ENCODE data around the gene FNDC7.

Gene FNDC7

DNA sequence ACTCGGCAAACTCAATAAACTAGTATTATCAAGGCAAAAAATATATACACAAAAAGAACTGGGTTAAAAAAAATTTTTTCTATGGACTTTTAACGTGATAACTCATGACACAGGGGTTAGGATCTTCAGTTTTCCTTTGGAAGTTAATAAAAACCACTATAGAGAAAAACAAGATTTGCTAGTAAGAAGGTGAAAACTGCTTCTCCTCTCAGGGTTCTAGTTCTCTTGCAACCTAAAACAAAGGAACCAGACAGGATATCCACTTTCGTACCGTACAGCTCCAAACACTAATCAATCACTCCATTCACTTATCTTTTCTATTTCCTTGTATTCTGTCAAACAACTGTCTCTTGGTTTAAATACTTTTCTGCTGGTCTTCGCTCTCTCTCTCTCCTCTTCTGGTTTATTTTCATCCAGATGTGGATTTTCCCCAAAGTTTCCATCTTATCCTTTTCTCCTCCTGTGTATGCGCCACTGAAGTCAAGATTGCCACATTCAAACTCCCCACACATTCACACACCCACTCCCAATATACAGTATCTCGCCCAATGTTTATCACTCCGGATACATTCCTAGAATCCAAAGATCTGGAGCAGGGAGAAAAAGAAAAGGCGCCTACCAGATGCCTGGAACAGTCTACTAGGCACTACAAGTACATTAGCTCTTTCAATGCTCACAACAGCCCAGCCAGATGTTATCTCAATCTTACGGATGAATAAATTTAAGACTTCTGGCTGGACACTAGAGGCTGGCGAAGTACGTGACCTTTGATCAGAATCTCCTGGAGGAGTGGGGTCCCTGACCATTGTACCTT is 21.4 kb upstream of the FNDC7 start:
- H3K27me3 ChIP-seq (ENCODE audit: insufficient read depth, poor library complexity, severe bottlenecking): no peaks in the 10 kb centered on the region
- H3K4me3 ChIP-seq (replicated peaks; ENCODE audit: insufficient read depth, low read length): peak overlapping the region; percentile 88
- DNase-seq (ENCODE audit: low read depth in 1 of 2, low spot score in 1 of 2): no peak
- TF ChIP-seq CTCF (IDR thresholded peaks at IDR 0.05; ENCODE audit: insufficient read depth, low read length): no peak
- TF ChIP-seq, protein P1, sequence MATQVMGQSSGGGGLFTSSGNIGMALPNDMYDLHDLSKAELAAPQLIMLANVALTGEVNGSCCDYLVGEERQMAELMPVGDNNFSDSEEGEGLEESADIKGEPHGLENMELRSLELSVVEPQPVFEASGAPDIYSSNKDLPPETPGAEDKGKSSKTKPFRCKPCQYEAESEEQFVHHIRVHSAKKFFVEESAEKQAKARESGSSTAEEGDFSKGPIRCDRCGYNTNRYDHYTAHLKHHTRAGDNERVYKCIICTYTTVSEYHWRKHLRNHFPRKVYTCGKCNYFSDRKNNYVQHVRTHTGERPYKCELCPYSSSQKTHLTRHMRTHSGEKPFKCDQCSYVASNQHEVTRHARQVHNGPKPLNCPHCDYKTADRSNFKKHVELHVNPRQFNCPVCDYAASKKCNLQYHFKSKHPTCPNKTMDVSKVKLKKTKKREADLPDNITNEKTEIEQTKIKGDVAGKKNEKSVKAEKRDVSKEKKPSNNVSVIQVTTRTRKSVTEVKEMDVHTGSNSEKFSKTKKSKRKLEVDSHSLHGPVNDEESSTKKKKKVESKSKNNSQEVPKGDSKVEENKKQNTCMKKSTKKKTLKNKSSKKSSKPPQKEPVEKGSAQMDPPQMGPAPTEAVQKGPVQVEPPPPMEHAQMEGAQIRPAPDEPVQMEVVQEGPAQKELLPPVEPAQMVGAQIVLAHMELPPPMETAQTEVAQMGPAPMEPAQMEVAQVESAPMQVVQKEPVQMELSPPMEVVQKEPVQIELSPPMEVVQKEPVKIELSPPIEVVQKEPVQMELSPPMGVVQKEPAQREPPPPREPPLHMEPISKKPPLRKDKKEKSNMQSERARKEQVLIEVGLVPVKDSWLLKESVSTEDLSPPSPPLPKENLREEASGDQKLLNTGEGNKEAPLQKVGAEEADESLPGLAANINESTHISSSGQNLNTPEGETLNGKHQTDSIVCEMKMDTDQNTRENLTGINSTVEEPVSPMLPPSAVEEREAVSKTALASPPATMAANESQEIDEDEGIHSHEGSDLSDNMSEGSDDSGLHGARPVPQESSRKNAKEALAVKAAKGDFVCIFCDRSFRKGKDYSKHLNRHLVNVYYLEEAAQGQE (IDR thresholded peaks at IDR 0.05; ENCODE audit: insufficient replicate concordance, low read depth): no peak
- TF ChIP-seq SPI1 (IDR thresholded peaks at IDR 0.05; ENCODE audit: borderline replicate concordance, low read depth): no peak
- TF ChIP-seq GABPA (IDR thresholded peaks at IDR 0.05; ENCODE audit: low read depth): no peak
- TF ChIP-seq POLR2AphosphoS5 (IDR thresholded peaks at IDR 0.05; ENCODE audit: low read depth): no peak
- H3K27ac ChIP-seq (replicated peaks): peak overlapping the region; percentile 96

- H3K4me3 ChIP-seq (replicated peaks; ENCODE audit: insufficient read depth, low read length): peak within 1 kb of the TSS; percentile 88
- no peaks in the 10 kb centered on the region for H3K27me3 ChIP-seq (ENCODE audit: insufficient read depth, poor library complexity, severe bottlenecking)
- peak within 1 kb of the TSS; percentile 96 for H3K27ac ChIP-seq (replicated peaks)
- peak; percentile 94 for TF ChIP-seq POLR2AphosphoS5 (IDR thresholded peaks at IDR 0.05; ENCODE audit: low read depth)
- TF ChIP-seq GABPA (IDR thresholded peaks at IDR 0.05; ENCODE audit: low read depth): peak; percentile 76
- no peak for TF ChIP-seq SPI1 (IDR thresholded peaks at IDR 0.05; ENCODE audit: borderline replicate concordance, low read depth)
- no peak for TF ChIP-seq CTCF (IDR thresholded peaks at IDR 0.05; ENCODE audit: insufficient read depth, low read length)
- TF ChIP-seq, protein P1 (IDR thresholded peaks at IDR 0.05; ENCODE audit: insufficient replicate concordance, low read depth): peak; percentile 64
- DNase-seq (ENCODE audit: low read depth in 1 of 2, low spot score in 1 of 2): peak; percentile 83 to 95
These were observed 20.6 kb upstream of the FNDC7 start, which contains the start of gene PRPF38B for GRCh38 chr1:108691942-108692723. TSS of gene PRPF38B (plus strand) at chr1:108692310. CDS start at chr1:108692592, 282 bp downstream.

DNA sequence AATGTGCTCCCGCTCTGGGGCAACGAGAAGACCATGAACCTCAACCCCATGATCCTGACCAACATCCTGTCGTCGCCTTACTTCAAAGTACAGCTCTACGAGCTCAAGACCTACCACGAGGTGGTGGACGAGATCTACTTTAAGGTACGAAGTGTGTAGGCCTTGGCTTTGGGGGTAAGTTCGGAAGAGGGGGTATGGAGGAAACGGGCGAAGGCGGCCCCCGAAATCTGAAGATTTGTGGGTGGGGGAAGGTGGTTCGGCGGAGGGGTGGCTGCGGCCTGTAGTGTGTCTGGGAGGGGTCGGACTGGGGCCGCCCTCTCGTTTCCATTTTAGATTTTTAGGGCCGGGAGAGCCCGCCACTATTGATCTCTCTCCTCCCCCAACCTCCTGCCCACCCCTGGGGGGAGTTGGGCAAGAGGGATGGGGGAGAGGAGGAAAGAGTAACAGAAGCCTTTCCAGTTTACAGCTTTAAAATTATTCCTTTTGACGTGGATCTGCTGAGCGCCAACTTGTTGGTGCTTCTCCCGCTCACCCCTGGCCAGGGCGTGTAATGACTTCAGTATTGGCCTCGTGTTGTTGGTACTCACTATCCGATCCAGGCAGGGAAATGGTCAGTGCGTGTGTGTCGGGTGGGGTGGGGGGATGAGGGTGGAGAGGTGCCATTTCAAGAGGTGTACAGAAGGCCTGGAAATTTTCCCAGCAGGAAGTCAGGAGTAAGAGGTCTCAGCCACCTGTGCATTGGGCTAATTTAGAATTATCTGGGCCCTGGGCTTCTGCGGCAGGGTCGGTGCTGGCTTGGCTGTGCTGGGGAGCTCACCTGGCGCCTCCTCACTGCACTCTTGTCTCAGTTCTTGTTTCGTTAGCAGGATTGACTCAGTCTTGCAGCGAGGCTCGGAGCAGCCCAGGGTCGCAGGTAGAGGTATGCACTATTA is 19.7 kb upstream of the FNDC7 start:
- H3K4me3 ChIP-seq (replicated peaks; ENCODE audit: insufficient read depth, low read length): peak overlapping the region; percentile 88
- H3K27ac ChIP-seq (replicated peaks): peak overlapping the region; percentile 96
- TF ChIP-seq GABPA (IDR thresholded peaks at IDR 0.05; ENCODE audit: low read depth) (no peak), SPI1 (IDR thresholded peaks at IDR 0.05; ENCODE audit: borderline replicate concordance, low read depth) (no peak), POLR2AphosphoS5 (IDR thresholded peaks at IDR 0.05; ENCODE audit: low read depth) (no peak), CTCF (IDR thresholded peaks at IDR 0.05; ENCODE audit: insufficient read depth, low read length) (no peak)
- TF ChIP-seq, protein P1 (IDR thresholded peaks at IDR 0.05; ENCODE audit: insufficient replicate concordance, low read depth): no peak
- no peaks in the 10 kb centered on the region for H3K27me3 ChIP-seq (ENCODE audit: insufficient read depth, poor library complexity, severe bottlenecking)
- DNase-seq (ENCODE audit: low read depth in 1 of 2, low spot score in 1 of 2): peak in 1 of 2 experiments; percentile 67

Data from HL-60 (cell line).